Measurements from ENCODE around the gene MRPS34. TPM values are rescaled to one million over a fixed set of nuclear protein-coding genes. Genes with fewer than 3 reads are reported as not detected.

The MRPS34 gene
- total and polyA plus RNA-seq, 9 of the 15 experiments (the other 6 are each of a cell fraction or from before 2014, with no cell fraction given), result 5.2 to 334 (median 92.8) TPM

DNA sequence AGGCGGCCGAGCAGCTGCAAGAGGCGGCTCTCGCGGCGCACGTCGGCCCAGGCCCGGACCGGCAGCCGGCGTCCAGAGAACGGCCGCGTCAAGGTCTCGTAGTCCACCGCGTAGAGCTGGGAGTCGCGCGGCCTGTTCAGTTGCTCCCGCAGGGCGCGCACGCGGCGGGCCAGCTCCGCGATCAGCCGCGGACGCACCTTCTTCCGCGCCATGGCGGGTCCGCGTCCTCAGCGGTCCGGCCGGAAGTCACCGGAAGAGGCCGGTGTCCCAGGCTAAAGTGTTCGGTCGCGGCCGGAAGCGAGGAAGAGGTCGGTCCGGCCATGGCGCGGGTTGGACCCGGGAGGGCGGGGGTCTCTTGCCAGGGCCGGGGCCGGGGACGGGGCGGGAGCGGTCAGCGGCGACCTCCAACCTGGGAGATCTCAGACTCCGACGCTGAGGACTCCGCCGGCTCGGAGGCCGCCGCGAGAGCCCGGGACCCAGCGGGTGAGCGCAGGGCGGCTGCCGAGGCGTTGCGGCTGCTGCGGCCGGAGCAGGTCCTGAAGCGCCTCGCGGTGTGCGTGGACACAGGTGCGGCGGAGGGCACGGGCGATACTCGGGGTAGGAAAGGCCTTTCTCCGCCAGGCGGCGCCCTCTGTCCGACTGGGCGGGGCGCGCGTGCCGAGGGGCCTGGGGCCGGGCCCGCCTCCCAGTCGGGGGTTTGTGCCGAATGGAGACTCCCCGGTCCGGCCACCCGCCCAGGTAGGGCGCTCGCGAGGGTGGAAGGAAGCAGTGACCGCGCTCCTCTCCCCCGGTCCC is at the start of gene MRPS34 (continued):
- peak; percentile 82 for TF ChIP-seq HCFC1 (IDR thresholded peaks at IDR 0.05; ENCODE audit: low read depth, low read length)
- 0 out of 2 replicates have a peak, but pooled peaks have one; percentile 35 for TF ChIP-seq FOXJ2 (tag; IDR thresholded peaks at IDR 0.05)
- TF ChIP-seq RBBP5 (IDR thresholded peaks at IDR 0.05; ENCODE audit: borderline replicate concordance, insufficient read depth, low read length, poor library complexity, severe bottlenecking), result peak; percentile 97
- TF ChIP-seq, protein P1, sequence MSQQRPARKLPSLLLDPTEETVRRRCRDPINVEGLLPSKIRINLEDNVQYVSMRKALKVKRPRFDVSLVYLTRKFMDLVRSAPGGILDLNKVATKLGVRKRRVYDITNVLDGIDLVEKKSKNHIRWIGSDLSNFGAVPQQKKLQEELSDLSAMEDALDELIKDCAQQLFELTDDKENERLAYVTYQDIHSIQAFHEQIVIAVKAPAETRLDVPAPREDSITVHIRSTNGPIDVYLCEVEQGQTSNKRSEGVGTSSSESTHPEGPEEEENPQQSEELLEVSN (IDR thresholded peaks at IDR 0.05; ENCODE audit: borderline replicate concordance in 1 of 2, extremely low read depth in 1 of 2, insufficient read depth in 1 of 2, insufficient read length in 1 of 2, low read depth in 1 of 2, low read length in 1 of 2, poor library complexity in 1 of 2, severe bottlenecking in 1 of 2), result peak; percentile 76 to 97
- TF ChIP-seq ZNF384 (IDR thresholded peaks at IDR 0.05; ENCODE audit: low read depth, low read length), result no peak
- TF ChIP-seq STAG1 (CRISPR knock-in tag; IDR thresholded peaks at IDR 0.05; ENCODE audit: borderline replicate concordance), result peak; percentile 40; the same call in 1 of the 2 replicates
- TF ChIP-seq CREB1 (IDR thresholded peaks at IDR 0.05), result no peak; the same call in 1 of the 2 replicates
- peak; percentile 49; the same call in 1 of the 2 replicates for TF ChIP-seq CREB1 (CRISPR knock-in tag; IDR thresholded peaks at IDR 0.05)
- TF ChIP-seq SIN3A (IDR thresholded peaks at IDR 0.05; ENCODE audit: borderline replicate concordance in 2 of 2, control insufficient read depth in 1 of 2, low read depth in 2 of 2, low read length in 2 of 2), result peak; percentile 81 to 85; a peak in 3 of 4 replicates
- TF ChIP-seq TEAD2 (tag; IDR thresholded peaks at IDR 0.05), result no peak
- TF ChIP-seq CREB3L1 (IDR thresholded peaks at IDR 0.05; ENCODE audit: borderline replicate concordance, low read depth), result peak; percentile 40; the same call in 1 of the 2 replicates
- TF ChIP-seq RB1 (IDR thresholded peaks at IDR 0.05; ENCODE audit: low read depth), result peak; percentile 87
- TF ChIP-seq HDAC1 (IDR thresholded peaks at IDR 0.05), result peak in 1 of 2 experiments; percentile 89; a peak in 2 of 4 replicates
- TF ChIP-seq HDAC2 (IDR thresholded peaks at IDR 0.05), result no peak
- no peak for TF ChIP-seq CBFA2T2 (conservative IDR thresholded peaks at IDR 0.05)
- peak; percentile 96 for TF ChIP-seq NCOA1 (IDR thresholded peaks at IDR 0.05; ENCODE audit: low read depth)
- TF ChIP-seq RAD51 (IDR thresholded peaks at IDR 0.05; ENCODE audit: borderline replicate concordance, low read depth), result no peak
- TF ChIP-seq NEUROD1 (IDR thresholded peaks at IDR 0.05; ENCODE audit: borderline replicate concordance, low read depth, low read length, partially characterized antibody), result peak; percentile 77
- peak; percentile 82; the same call in 1 of the 2 replicates for TF ChIP-seq ZNF766 (CRISPR knock-in tag; conservative IDR thresholded peaks at IDR 0.05)
- no peak for TF ChIP-seq ZNF57 (CRISPR knock-in tag; IDR thresholded peaks at IDR 0.05)
- TF ChIP-seq NFIC (IDR thresholded peaks at IDR 0.05), result peak; percentile 56
- peak; percentile 53 to 78; a peak in 2 of 4 replicates for TF ChIP-seq NONO (IDR thresholded peaks at IDR 0.05; ENCODE audit: low read depth in 2 of 2, low read length in 1 of 2)
- TF ChIP-seq CCNT2 (IDR thresholded peaks at IDR 0.05; ENCODE audit: borderline replicate concordance, extremely low read depth, insufficient read length, low read depth, low read length), result peak; percentile 67
